Iris pigment epithelial cell (primary cell): ENCODE data around the gene CKS1B.

Experiments
- DNase-seq: peaks from one replicate; pipeline ENCODE4 v3.0.0-alpha.2; 2011; ENCODE audit warnings: low read depth

CKS1B gene

GRCh38 chr1:154987326-154987725 lies 12.8 kb downstream of the CKS1B start:
- DNase-seq = peak; percentile 57

GRCh38 chr1:154988058-154988954 lies 13.8 kb downstream of the CKS1B start:
- DNase-seq = no peak

- DNase-seq = no peak
These were observed 14.8 kb downstream of the CKS1B start for GRCh38 chr1:154989195-154989860.

- DNase-seq = no peak
These were observed 15.8 kb downstream of the CKS1B start for GRCh38 chr1:154990276-154990675.

GRCh38 chr1:154992721-154993571 lies 18.5 kb downstream of the CKS1B start:
- DNase-seq = peak; percentile 47

GRCh38 chr1:154993572-154994268 lies 19.2 kb downstream of the CKS1B start, which contains the start of gene LENEP:
Gene LENEP (plus strand): TSS chr1:154993586. CDS start chr1:154993608, 22 bp downstream.
- no peak for DNase-seq

- no peak for DNase-seq
These were observed 19.7 kb downstream of the CKS1B start for GRCh38 chr1:154994269-154994587.

- no peak for DNase-seq
These were observed 20.1 kb downstream of the CKS1B start for GRCh38 chr1:154994591-154994990.

GRCh38 chr1:154995301-154995983 lies 21.0 kb downstream of the CKS1B start:
- peak; percentile 86 for DNase-seq

- no peak for DNase-seq
These were observed 22.7 kb downstream of the CKS1B start for GRCh38 chr1:154996966-154997701.

GRCh38 chr1:154998201-154998780 lies 23.8 kb downstream of the CKS1B start:
- no peak for DNase-seq

GRCh38 chr1:154998818-154999570 lies 24.5 kb downstream of the CKS1B start:
- DNase-seq = peak; percentile 51

- DNase-seq = no peak
These were observed 25.3 kb downstream of the CKS1B start for GRCh38 chr1:154999571-155000410.

GRCh38 chr1:155000411-155000725 lies 25.9 kb downstream of the CKS1B start:
- no peak for DNase-seq

- peak; percentile 86 for DNase-seq
These were observed 26.4 kb downstream of the CKS1B start for GRCh38 chr1:155000726-155001424.

GRCh38 chr1:155001425-155001674 lies 26.9 kb downstream of the CKS1B start:
- DNase-seq = no peak

GRCh38 chr1:155001675-155002463 lies 27.4 kb downstream of the CKS1B start:
- peak; percentile 99 for DNase-seq
